HEK293 (cell line): ENCODE data around the gene ADAMTS17.

Experiments used
- CTCF ChIA-PET: fragments of 350-600 bp; formaldehyde crosslinking; extraction: SDS; loops from one replicate; lab custom pipeline; 2021; ENCODE audit warnings: antibody characterized with exemption; lab: Yijun Ruan, JAX
- POLR2A ChIA-PET: fragments of 300-600 bp; formaldehyde crosslinking; extraction: SDS; loops from one replicate; lab custom pipeline; 2020; ENCODE audit warnings: antibody characterized with exemption, inconsistent platforms; lab: Yijun Ruan, JAX
- H3K27ac ChIP-seq: fragments of 200-500 bp; sonication (Bioruptor generic); 2 replicates; pipeline ENCODE4 v1.5.1; 2014; ENCODE audit warnings: low read depth, low read length, control low read depth, inconsistent platforms; ENCODE audit errors: extremely low read depth
- H3K36me3 ChIP-seq, 2 experiments: fragments of 200-500 bp in 1 of 2; sonication (Bioruptor generic) in 1 of 2; 1 replicate in 1 of 2; 2 replicates in 1 of 2; pipeline ENCODE4 v1.5.1; 2014 to 2017; ENCODE audit warnings: inconsistent platforms in 2 of 2, low read length in 2 of 2; ENCODE audit not compliant: control insufficient read depth in 2 of 2, insufficient read depth in 1 of 2
- H3K4me1 ChIP-seq: fragments of 200-500 bp; sonication (Bioruptor generic); 2 replicates; pipeline ENCODE4 v1.5.1; 2014; ENCODE audit warnings: mild to moderate bottlenecking, low read length, inconsistent platforms; ENCODE audit not compliant: control insufficient read depth, insufficient read depth
- H3K4me3 ChIP-seq: 2 replicates; pipeline ENCODE4 v1.5.1; 2011; ENCODE audit warnings: low read depth, mild to moderate bottlenecking, control low read depth, low read length, moderate library complexity
- H3K9me3 ChIP-seq: fragments of 200-500 bp; sonication (Bioruptor generic); 2 replicates; pipeline ENCODE4 v1.5.1; 2014; ENCODE audit warnings: low read depth, low read length, inconsistent platforms; ENCODE audit not compliant: control insufficient read depth, insufficient read depth
- BCL11B ChIP-seq: fragments of 450-650 bp; formaldehyde crosslinking; IDR thresholded peaks from 2 replicates; pipeline ENCODE4 v1.5.1; 2016; ENCODE audit warnings: low read depth, missing biosample characterization, missing genetic modification characterization
- FEZF1 ChIP-seq: fragments of 450-650 bp; formaldehyde crosslinking; IDR thresholded peaks from 2 replicates; pipeline ENCODE4 v1.5.1; 2016; ENCODE audit warnings: missing biosample characterization, missing genetic modification characterization
- GLIS1 ChIP-seq: fragments of 450-650 bp; formaldehyde crosslinking; IDR thresholded peaks from 2 replicates; pipeline ENCODE4 v1.5.1; 2016; ENCODE audit warnings: missing biosample characterization, missing genetic modification characterization
- KLF16 ChIP-seq: fragments of 450-650 bp; formaldehyde crosslinking; IDR thresholded peaks from 2 replicates; pipeline ENCODE4 v1.5.1; 2017; ENCODE audit warnings: missing biosample characterization, missing genetic modification characterization
- KLF9 ChIP-seq: fragments of 450-650 bp; formaldehyde crosslinking; IDR thresholded peaks from 2 replicates; pipeline ENCODE4 v1.5.1; 2016; ENCODE audit warnings: missing biosample characterization, missing genetic modification characterization, low read depth
- RBAK ChIP-seq: fragments of 450-650 bp; formaldehyde crosslinking; IDR thresholded peaks from 2 replicates; pipeline ENCODE4 v1.5.1; 2016; ENCODE audit warnings: missing biosample characterization, missing genetic modification characterization
- SALL2 ChIP-seq: fragments of 450-650 bp; formaldehyde crosslinking; IDR thresholded peaks from 2 replicates; pipeline ENCODE4 v1.5.0; 2017; ENCODE audit warnings: missing biosample characterization, mild to moderate bottlenecking, missing genetic modification characterization, borderline replicate concordance
- SCRT1 ChIP-seq: fragments of 450-650 bp; formaldehyde crosslinking; IDR thresholded peaks from 2 replicates; pipeline ENCODE4 v1.5.1; 2016; ENCODE audit warnings: missing biosample characterization, missing genetic modification characterization, borderline replicate concordance
- WT1 ChIP-seq: fragments of 450-650 bp; formaldehyde crosslinking; IDR thresholded peaks from 2 replicates; pipeline ENCODE4 v1.5.1; 2016; ENCODE audit warnings: missing biosample characterization, missing genetic modification characterization
- ZBTB44 ChIP-seq: fragments of 450-650 bp; IDR thresholded peaks from 2 replicates; pipeline ENCODE4 v1.5.1; 2018; ENCODE audit warnings: missing biosample characterization, mild to moderate bottlenecking, missing genetic modification characterization
- ZNF10 ChIP-seq: fragments of 450-650 bp; formaldehyde crosslinking; IDR thresholded peaks from 2 replicates; pipeline ENCODE4 v1.5.1; 2017; ENCODE audit warnings: missing biosample characterization, missing genetic modification characterization
- ZNF148 ChIP-seq: fragments of 450-650 bp; formaldehyde crosslinking; IDR thresholded peaks from 2 replicates; pipeline ENCODE4 v1.5.0; 2017; ENCODE audit warnings: missing biosample characterization, missing genetic modification characterization, borderline replicate concordance
- ZNF223 ChIP-seq: fragments of 450-650 bp; formaldehyde crosslinking; IDR thresholded peaks from 2 replicates; pipeline ENCODE4 v1.5.1; 2016; ENCODE audit warnings: missing biosample characterization, missing genetic modification characterization
- ZNF26 ChIP-seq: fragments of 450-650 bp; formaldehyde crosslinking; IDR thresholded peaks from 2 replicates; pipeline ENCODE4 v1.5.1; 2016; ENCODE audit warnings: missing biosample characterization, missing genetic modification characterization
- ZNF335 ChIP-seq: fragments of 450-650 bp; formaldehyde crosslinking; conservative IDR thresholded peaks from 2 replicates; pipeline ENCODE4 v1.5.1; 2016; ENCODE audit warnings: missing biosample characterization, missing genetic modification characterization
- ZNF514 ChIP-seq: fragments of 450-650 bp; formaldehyde crosslinking; IDR thresholded peaks from 2 replicates; pipeline ENCODE4 v1.5.1; 2016; ENCODE audit warnings: missing biosample characterization, missing genetic modification characterization
- ZNF530 ChIP-seq: fragments of 450-650 bp; formaldehyde crosslinking; IDR thresholded peaks from 2 replicates; pipeline ENCODE4 v1.5.1; 2016; ENCODE audit warnings: low read depth, missing biosample characterization, missing genetic modification characterization
- ZNF596 ChIP-seq: fragments of 450-650 bp; IDR thresholded peaks from 2 replicates; pipeline ENCODE4 v1.5.0; 2018; ENCODE audit warnings: missing biosample characterization, mild to moderate bottlenecking, missing genetic modification characterization, moderate library complexity
- ZNF610 ChIP-seq: fragments of 450-650 bp; formaldehyde crosslinking; IDR thresholded peaks from 2 replicates; pipeline ENCODE4 v1.5.1; 2016; ENCODE audit warnings: missing biosample characterization, missing genetic modification characterization, borderline replicate concordance
- ZNF639 ChIP-seq: fragments of 450-650 bp; formaldehyde crosslinking; IDR thresholded peaks from 2 replicates; pipeline ENCODE4 v1.5.1; 2016; ENCODE audit warnings: missing biosample characterization, missing genetic modification characterization
- ZNF776 ChIP-seq: fragments of 450-650 bp; formaldehyde crosslinking; IDR thresholded peaks from 2 replicates; pipeline ENCODE4 v1.5.0; 2017; ENCODE audit warnings: missing biosample characterization, missing genetic modification characterization, borderline replicate concordance
- TF ChIP-seq, protein P1 (sequence below): fragments of 450-650 bp; formaldehyde crosslinking; IDR thresholded peaks from 2 replicates; pipeline ENCODE4 v1.5.1; 2016; ENCODE audit warnings: missing biosample characterization, missing genetic modification characterization

The ADAMTS17 gene

GRCh38 chr15:100264994-100265640 lies 76.7 kb downstream of the ADAMTS17 start:
- ChIA-PET POLR2A (no interaction called here), CTCF (interaction anchor here (0.7 to 0.9 kb wide), 2 partner anchors 8 to 224 kb away, joined by 3 to 4 read pairs; no protein-coding TSS in a partner anchor)
- no peak overlapping the region for H3K4me3 ChIP-seq
- H3K27ac ChIP-seq: no peak overlapping the region
- peaks cover 0 to 6% of the 10 kb centered on the region in 2 experiments; a peak in 1 of 3 replicates for H3K36me3 ChIP-seq
- no peaks in the 10 kb centered on the region for H3K4me1 ChIP-seq
- H3K9me3 ChIP-seq: no peaks in the 10 kb centered on the region
- no peak for TF ChIP-seq SCRT1 (tag by site-specific recombination)
- TF ChIP-seq WT1 (tag by site-specific recombination): no peak
- no peak for TF ChIP-seq ZNF514
- no peak for TF ChIP-seq ZNF610
- no peak for TF ChIP-seq KLF16 (tag by site-specific recombination)
- no peak for TF ChIP-seq ZNF223
- no peak for TF ChIP-seq ZNF26 (tag by site-specific recombination)
- TF ChIP-seq GLIS1 (tag by site-specific recombination): no peak
- TF ChIP-seq BCL11B: no peak
- TF ChIP-seq ZNF639 (tag by site-specific recombination): no peak
- no peak for TF ChIP-seq ZNF335 (tag by site-specific recombination)
- no peak for TF ChIP-seq ZNF530 (tag by site-specific recombination)
- TF ChIP-seq RBAK (tag by site-specific recombination): no peak
- TF ChIP-seq, all 188 proteins: peak for 0

- ChIA-PET POLR2A (no interaction called here), CTCF (interaction anchor here (0.7 kb wide), 1 partner anchor 114 kb away, joined by 4 read pairs; no protein-coding TSS in a partner anchor)
- no peaks in the 10 kb centered on the region for H3K4me1 ChIP-seq
- H3K4me3 ChIP-seq: no peak overlapping the region
- TF ChIP-seq ZNF148 (tag by site-specific recombination): no peak
- TF ChIP-seq KLF9 (tag by site-specific recombination): no peak
- TF ChIP-seq ZNF10 (tag by site-specific recombination): no peak
- TF ChIP-seq ZNF776: no peak
- no peak for TF ChIP-seq ZBTB44 (tag by site-specific recombination)
- TF ChIP-seq, protein P1, sequence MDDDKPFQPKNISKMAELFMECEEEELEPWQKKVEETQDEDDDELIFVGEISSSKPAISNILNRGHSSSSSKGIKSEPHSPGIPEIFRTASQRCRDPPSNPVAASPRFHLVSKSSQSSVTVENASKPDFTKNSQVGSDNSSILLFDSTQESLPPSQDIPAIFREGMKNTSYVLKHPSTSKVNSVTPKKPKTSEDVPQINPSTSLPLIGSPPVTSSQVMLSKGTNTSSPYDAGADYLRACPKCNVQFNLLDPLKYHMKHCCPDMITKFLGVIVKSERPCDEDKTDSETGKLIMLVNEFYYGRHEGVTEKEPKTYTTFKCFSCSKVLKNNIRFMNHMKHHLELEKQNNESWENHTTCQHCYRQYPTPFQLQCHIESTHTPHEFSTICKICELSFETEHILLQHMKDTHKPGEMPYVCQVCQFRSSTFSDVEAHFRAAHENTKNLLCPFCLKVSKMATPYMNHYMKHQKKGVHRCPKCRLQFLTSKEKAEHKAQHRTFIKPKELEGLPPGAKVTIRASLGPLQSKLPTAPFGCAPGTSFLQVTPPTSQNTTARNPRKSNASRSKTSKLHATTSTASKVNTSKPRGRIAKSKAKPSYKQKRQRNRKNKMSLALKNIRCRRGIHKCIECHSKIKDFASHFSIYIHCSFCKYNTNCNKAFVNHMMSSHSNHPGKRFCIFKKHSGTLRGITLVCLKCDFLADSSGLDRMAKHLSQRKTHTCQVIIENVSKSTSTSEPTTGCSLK (tag by site-specific recombination): no peak
- no peak for TF ChIP-seq ZNF596
- no peak for TF ChIP-seq SALL2 (tag by site-specific recombination)
- TF ChIP-seq FEZF1: no peak
- no peaks in the 10 kb centered on the region for H3K9me3 ChIP-seq
- no peak overlapping the region for H3K27ac ChIP-seq
- H3K36me3 ChIP-seq: peaks cover 4 to 9% of the 10 kb centered on the region in 2 experiments; a peak in 2 of 3 replicates
Measured at GRCh38 chr15:100263721-100264455, 77.9 kb downstream of the ADAMTS17 start.
